Sigmoid colon (tissue), 7 donors: ENCODE data around the gene NEURL1. TPM values are rescaled to one million over a fixed set of nuclear protein-coding genes. Genes with fewer than 3 reads are reported as not detected.
"Not testable (repeated sequence)": the region's sequence is repeated elsewhere in the genome, so short reads cannot be mapped to it uniquely, and the experiment has no call there.

Source experiments
- DNase-seq: peaks from one replicate; pipeline ENCODE4 v3.0.0-alpha.2; 2019
- H3K27ac ChIP-seq, 4 donors: fragments of 200-600 bp; sonication (generic); one replicate each; pipeline ENCODE4 v1.5.1; 2016 to 2019; ENCODE audit warnings: mild to moderate bottlenecking in 1 of 4
- H3K27me3 ChIP-seq, 3 donors: fragments of 200-600 bp; sonication (generic); one replicate each; pipeline ENCODE4 v1.5.1; 2019; ENCODE audit warnings: mild to moderate bottlenecking in 1 of 3
- H3K36me3 ChIP-seq, 4 donors: fragments of 200-600 bp; sonication (generic); one replicate each; pipeline ENCODE4 v1.5.1; 2016 to 2019
- H3K4me1 ChIP-seq, 4 donors: fragments of 200-600 bp; sonication (generic); one replicate each; pipeline ENCODE4 v1.5.1; 2017 to 2019
- H3K4me3 ChIP-seq, 4 donors: fragments of 200-600 bp; sonication (generic); one replicate each; pipeline ENCODE4 v1.5.1; 2017 to 2019; ENCODE audit warnings: mild to moderate bottlenecking in 2 of 4, moderate library complexity in 1 of 4
- H3K9me3 ChIP-seq, 4 donors: fragments of 200-600 bp in 3 of 4; sonication (generic) in 3 of 4; one replicate each; pipeline versions ENCODE4 v1.5.1 to v1.6.1; 2013 to 2019
- CTCF ChIP-seq, 4 experiments: fragments of 450-650 bp in 3 of 4; fragments of 200-600 bp in 1 of 4; IDR thresholded peaks; one replicate each; pipeline ENCODE4 v1.5.1; 2016 to 2019; ENCODE audit warnings: antibody characterized with exemption in 4 of 4, mild to moderate bottlenecking in 3 of 4, moderate library complexity in 2 of 4
- EP300 ChIP-seq, 4 donors: sonication (generic); formaldehyde crosslinking; IDR thresholded peaks; one replicate each; pipeline ENCODE4 v1.6.1; 2017; ENCODE audit warnings: antibody characterized with exemption in 4 of 4
- POLR2A ChIP-seq, 2 donors: fragments of 450-650 bp; IDR thresholded peaks; one replicate each; pipeline ENCODE4 v1.6.1; 2016; ENCODE audit warnings: antibody characterized with exemption in 2 of 2, mild to moderate bottlenecking in 2 of 2, moderate library complexity in 2 of 2
- POLR2AphosphoS5 ChIP-seq, 4 donors: sonication (generic); formaldehyde crosslinking; IDR thresholded peaks; one replicate each; pipeline ENCODE4 v1.6.1; 2017; ENCODE audit warnings: antibody characterized with exemption in 4 of 4
- WGBS, 2 donors: extraction: QIAGEN DNeasy Blood & Tissue Kit; methylation state at CpG; one replicate each; pipeline ENCODE4 v1.1.7; 2013; 5-methylcytosine and 5-hydroxymethylcytosine counted together
- intact Hi-C: fragments of 100-400 bp; cut with DNase I; formaldehyde crosslinking; loops from one replicate; pipeline ENCODE4 v1.15.1; 2023
- polyA plus RNA-seq, 3 donors: library from polyadenylated mRNA; stranded (reverse); fragments of 200-250 nt; gene quantifications; one replicate each; pipeline ENCODE4 v1.2.3, GENCODE V29; 2013
- total RNA-seq, 4 donors: library from RNA; depleted of rRNA; stranded (reverse); fragments of >200 nt; gene quantifications; one replicate each; pipeline ENCODE4 v1.1.0, GENCODE V29; 2016
- donor health status: healthy with polysubstance abuse.
- donor health status: Bipolar disorder and iron deficiency.
- donor health status: healthy.

The NEURL1 gene
- total and polyA plus RNA-seq, 7 donors, result 0.41 to 54.1 (median 15.3) TPM; not detected in 1

GRCh38 chr10:103501186-103501585 is 7.7 kb downstream of the NEURL1 start:
- no peak overlapping the region for H3K27ac ChIP-seq
- intact Hi-C loops, result no loop called here
- no peaks in the 10 kb centered on the region for H3K9me3 ChIP-seq
- no peak for DNase-seq
- peaks cover 0 to 19% (median 0%) of the 10 kb centered on the region in 3 donors for H3K27me3 ChIP-seq
- WGBS, 2 donors, result 86 to 100% methylated on average over 3 of the region's 3 CpGs
- H3K4me1 ChIP-seq, result no peaks in the 10 kb centered on the region
- H3K36me3 ChIP-seq, result no peaks in the 10 kb centered on the region
- H3K4me3 ChIP-seq, result no peak overlapping the region
- no peak for TF ChIP-seq POLR2AphosphoS5 (IDR thresholded peaks at IDR 0.05)
- TF ChIP-seq POLR2A (IDR thresholded peaks at IDR 0.05), result no peak
- TF ChIP-seq CTCF (IDR thresholded peaks at IDR 0.05), result no peak
- TF ChIP-seq EP300 (IDR thresholded peaks at IDR 0.05), result no peak

GRCh38 chr10:103502849-103503660 is 9.6 kb downstream of the NEURL1 start:
- TF ChIP-seq EP300 (IDR thresholded peaks at IDR 0.05) (no peak), CTCF (IDR thresholded peaks at IDR 0.05) (no peak), POLR2AphosphoS5 (IDR thresholded peaks at IDR 0.05) (no peak), POLR2A (IDR thresholded peaks at IDR 0.05) (no peak)
- Histone ChIP-seq H3K36me3 (no peaks in the 10 kb centered on the region), H3K4me1 (no peaks in the 10 kb centered on the region), H3K27me3 (peaks cover 0 to 9% (median 0%) of the 10 kb centered on the region in 3 donors), H3K9me3 (no peaks in the 10 kb centered on the region), H3K27ac (no peak overlapping the region), H3K4me3 (no peak overlapping the region)
- 79 to 85% methylated on average over 13 of the region's 13 CpGs for WGBS, 2 donors
- no peak for DNase-seq
- intact Hi-C loops, result no loop called here

- H3K36me3 ChIP-seq, intact Hi-C loops, H3K27ac ChIP-seq, DNase-seq, H3K4me1 ChIP-seq, H3K4me3 ChIP-seq, H3K27me3 ChIP-seq, H3K9me3 ChIP-seq: not testable (repeated sequence)
- 94 to 95% methylated on average over 6 of the region's 6 CpGs for WGBS, 2 donors
Observed at GRCh38 chr10:103503777-103504176, 10.3 kb downstream of the NEURL1 start.

GRCh38 chr10:103504181-103504783 is 10.8 kb downstream of the NEURL1 start:
- TF ChIP-seq CTCF (IDR thresholded peaks at IDR 0.05) (no peak), POLR2A (IDR thresholded peaks at IDR 0.05) (no peak), EP300 (IDR thresholded peaks at IDR 0.05) (no peak), POLR2AphosphoS5 (IDR thresholded peaks at IDR 0.05) (no peak)
- Histone ChIP-seq H3K27ac (no peak overlapping the region), H3K9me3 (no peaks in the 10 kb centered on the region)

GRCh38 chr10:103506061-103506460 is 12.6 kb downstream of the NEURL1 start:
- intact Hi-C loops, result no loop called here
- Histone ChIP-seq H3K4me1 (no peaks in the 10 kb centered on the region), H3K4me3 (no peak overlapping the region), H3K9me3 (no peaks in the 10 kb centered on the region), H3K36me3 (no peaks in the 10 kb centered on the region), H3K27me3 (peaks cover 0 to 5% (median 0%) of the 10 kb centered on the region in 3 donors), H3K27ac (no peak overlapping the region)
- no peak for DNase-seq
- WGBS, 2 donors, result 95 to 97% methylated on average over 4 of the region's 4 CpGs
- no peak for TF ChIP-seq POLR2AphosphoS5 (IDR thresholded peaks at IDR 0.05)
- no peak for TF ChIP-seq EP300 (IDR thresholded peaks at IDR 0.05)
- TF ChIP-seq POLR2A (IDR thresholded peaks at IDR 0.05), result no peak
- TF ChIP-seq CTCF (IDR thresholded peaks at IDR 0.05), result no peak

More at GRCh38 chr10:103504181-103504783, 10.8 kb downstream of the NEURL1 start:
- Histone ChIP-seq H3K4me3 (no peak overlapping the region), H3K27me3 (peaks cover 0 to 9% (median 0%) of the 10 kb centered on the region in 3 donors), H3K4me1 (no peaks in the 10 kb centered on the region), H3K36me3 (no peaks in the 10 kb centered on the region)
- intact Hi-C loops, result no loop called here
- WGBS, 2 donors, result 53 to 71% methylated on average over 10 of the region's 10 CpGs
- DNase-seq, result no peak
